Activated CD8-positive, alpha-beta memory T cell treated with anti-CD3 and anti-CD28 coated beads, Interleukin-2, amount 10 ng/mL, durations not matched to agents 7 days and 5 days (primary cell): ENCODE measurements around the gene RNF5. TPM values are rescaled to one million over a fixed set of nuclear protein-coding genes. Genes with fewer than 3 reads are reported as not detected.
"Not testable (repeated sequence)": the region's sequence is repeated elsewhere in the genome, so short reads cannot be mapped to it uniquely, and the experiment has no call there.

Experiments
- ATAC-seq: fragments of 150-1000 bp; cut with Tn5 transposase; one replicate; pipeline ENCODE4 v1.10.0; 2021; ENCODE audit warnings: moderate library complexity
- CTCF ChIA-PET: fragments of 350-600 bp; sonication (Branson Sonifier 250); formaldehyde crosslinking; loops from one replicate; lab custom pipeline; 2021; ENCODE audit warnings: antibody characterized with exemption; lab: Charles Lee
- DNase-seq: peaks from one replicate; pipeline ENCODE4 v3.0.0-alpha.2; 2020
- H3K27ac Mint-ChIP-seq: one replicate; pipeline ENCODE4 v1.8.0; 2021; ENCODE audit warnings: mild to moderate bottlenecking, mixed read lengths
- H3K27me3 Mint-ChIP-seq: one replicate; pipeline ENCODE4 v1.8.0; 2021; ENCODE audit warnings: mixed read lengths
- H3K36me3 Mint-ChIP-seq: one replicate; pipeline ENCODE4 v1.8.0; 2021; ENCODE audit warnings: mild to moderate bottlenecking, mixed read lengths
- H3K4me1 Mint-ChIP-seq: one replicate; pipeline ENCODE4 v1.8.0; 2021; ENCODE audit warnings: mixed read lengths
- H3K4me3 Mint-ChIP-seq: one replicate; pipeline ENCODE4 v1.8.0; 2021; ENCODE audit warnings: mild to moderate bottlenecking, moderate library complexity, mixed read lengths
- H3K9me3 Mint-ChIP-seq: one replicate; pipeline ENCODE4 v1.8.0; 2022; ENCODE audit warnings: low read depth, mixed read lengths
- total RNA-seq, 2 experiments: library from RNA; stranded (reverse); gene quantifications; one replicate each; pipeline ENCODE4 v1.2.3, GENCODE V29; 2021

Gene RNF5
- total RNA-seq, 2 experiments from 2014 or later, result 41.0 to 51.9 TPM

- Mint-ChIP-seq H3K9me3 (no peaks in the 10 kb centered on the region), H3K4me1 (peaks cover 6% of the 10 kb centered on the region), H3K36me3 (no peaks in the 10 kb centered on the region), H3K4me3 (no peak overlapping the region), H3K27ac (no peak overlapping the region), H3K27me3 (peaks cover 6% of the 10 kb centered on the region)
- CTCF ChIA-PET, result no interaction called here
- ATAC-seq (no peak), DNase-seq (no peak)
Observed at GRCh38 chr6:32200711-32201475, 22.7 kb downstream of the RNF5 start.

DNA sequence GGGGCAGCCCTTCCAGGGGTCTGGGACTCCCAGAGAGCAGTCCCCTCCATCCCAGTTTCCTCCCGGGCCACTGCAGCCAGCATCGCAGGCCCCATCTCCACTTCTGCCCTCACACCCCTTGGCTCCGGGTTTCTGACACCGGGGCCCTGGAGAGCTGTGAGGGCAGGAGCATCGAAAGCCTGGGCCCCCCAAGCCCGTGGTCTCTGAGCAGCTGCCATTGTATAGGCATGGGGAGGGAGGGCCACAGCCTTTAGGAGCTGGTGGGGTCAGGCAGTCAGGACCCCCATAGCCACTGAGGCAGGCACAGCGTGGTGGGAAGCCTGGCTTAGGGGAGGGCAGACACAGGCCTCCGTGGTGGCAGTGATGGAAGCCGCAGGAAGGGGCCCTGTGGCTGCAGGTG, 24.0 kb downstream of the RNF5 start:
- CTCF ChIA-PET, result no interaction called here
- Mint-ChIP-seq H3K27ac (no peak overlapping the region), H3K4me1 (peaks cover under 1% of the 10 kb centered on the region), H3K36me3 (no peaks in the 10 kb centered on the region), H3K4me3 (no peak overlapping the region), H3K9me3 (no peaks in the 10 kb centered on the region), H3K27me3 (peaks cover 9% of the 10 kb centered on the region)
- DNase-seq (no peak), ATAC-seq (no peak)

- H3K27ac Mint-ChIP-seq, result no peak overlapping the region
- H3K4me3 Mint-ChIP-seq, result no peak overlapping the region
- ATAC-seq (no peak), DNase-seq (no peak)
- H3K36me3 Mint-ChIP-seq, result no peaks in the 10 kb centered on the region
- CTCF ChIA-PET, result no interaction called here
- H3K9me3 Mint-ChIP-seq, result no peaks in the 10 kb centered on the region
- no peaks in the 10 kb centered on the region for H3K4me1 Mint-ChIP-seq
- peaks cover 9% of the 10 kb centered on the region for H3K27me3 Mint-ChIP-seq
Observed at GRCh38 chr6:32203426-32204267, 25.4 kb downstream of the RNF5 start.

GRCh38 chr6:32204268-32204715, 26.1 kb downstream of the RNF5 start:
- DNase-seq, result no peak
- peaks cover 9% of the 10 kb centered on the region for H3K27me3 Mint-ChIP-seq
- no peak for ATAC-seq
- CTCF ChIA-PET, result no interaction called here
- no peaks in the 10 kb centered on the region for H3K4me1 Mint-ChIP-seq
- H3K9me3 Mint-ChIP-seq, result no peaks in the 10 kb centered on the region
- no peak overlapping the region for H3K4me3 Mint-ChIP-seq
- no peaks in the 10 kb centered on the region for H3K36me3 Mint-ChIP-seq
- H3K27ac Mint-ChIP-seq, result no peak overlapping the region

- Mint-ChIP-seq H3K27me3 (peaks cover 9% of the 10 kb centered on the region), H3K4me3 (no peak overlapping the region), H3K36me3 (no peaks in the 10 kb centered on the region), H3K9me3 (no peaks in the 10 kb centered on the region), H3K4me1 (no peaks in the 10 kb centered on the region), H3K27ac (no peak overlapping the region)
- no peak for ATAC-seq
- CTCF ChIA-PET, result no interaction called here
- DNase-seq, result no peak
Observed at GRCh38 chr6:32208996-32209395, 30.8 kb downstream of the RNF5 start.

DNA sequence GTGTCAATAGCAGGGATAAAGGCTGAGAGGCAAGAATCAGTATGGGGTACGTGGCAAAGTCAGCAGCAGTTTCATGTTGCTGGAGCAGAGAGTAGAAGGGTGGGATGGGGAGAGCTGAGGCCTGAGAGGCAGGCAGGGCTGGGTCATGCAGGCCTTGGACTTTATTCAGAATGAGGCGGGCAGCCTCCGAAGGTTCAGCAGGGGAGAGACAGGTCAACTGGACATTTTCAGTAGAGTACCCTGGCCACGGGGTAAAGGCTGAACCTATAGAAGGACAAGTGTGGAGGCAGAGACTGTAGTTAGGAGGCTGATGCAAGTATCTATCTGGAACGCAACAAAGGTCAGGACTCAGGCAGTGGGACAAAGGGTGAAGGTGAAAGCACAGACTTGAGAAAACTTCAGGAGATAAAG, 32.0 kb downstream of the RNF5 start:
- Mint-ChIP-seq H3K9me3 (no peaks in the 10 kb centered on the region), H3K27me3 (peaks cover 3% of the 10 kb centered on the region), H3K36me3 (no peaks in the 10 kb centered on the region), H3K4me1 (peaks cover 1% of the 10 kb centered on the region), H3K4me3 (no peak overlapping the region), H3K27ac (no peak overlapping the region)
- CTCF ChIA-PET, result no interaction called here
- DNase-seq (no peak), ATAC-seq (no peak)

- H3K36me3 Mint-ChIP-seq, H3K9me3 Mint-ChIP-seq, DNase-seq, H3K4me3 Mint-ChIP-seq, H3K27me3 Mint-ChIP-seq, ATAC-seq, H3K27ac Mint-ChIP-seq, H3K4me1 Mint-ChIP-seq: not testable (repeated sequence)
- CTCF ChIA-PET, result interaction anchor here (1.2 kb wide), 1 partner anchor 567 kb away, joined by 3 read pairs; no protein-coding TSS in a partner anchor
Observed at GRCh38 chr6:32211432-32211831, 33.2 kb downstream of the RNF5 start.

- H3K27me3 Mint-ChIP-seq, result no peaks in the 10 kb centered on the region
- H3K27ac Mint-ChIP-seq, result no peak overlapping the region
- DNase-seq (no peak), ATAC-seq (no peak)
- H3K4me1 Mint-ChIP-seq, result peaks cover 5% of the 10 kb centered on the region
- no peak overlapping the region for H3K4me3 Mint-ChIP-seq
- CTCF ChIA-PET, result interaction anchor here (1.2 kb wide), 1 partner anchor 567 kb away, joined by 3 read pairs; no protein-coding TSS in a partner anchor
- no peaks in the 10 kb centered on the region for H3K36me3 Mint-ChIP-seq
- H3K9me3 Mint-ChIP-seq, result no peaks in the 10 kb centered on the region
Observed at GRCh38 chr6:32212076-32212760, 34.0 kb downstream of the RNF5 start.

DNA sequence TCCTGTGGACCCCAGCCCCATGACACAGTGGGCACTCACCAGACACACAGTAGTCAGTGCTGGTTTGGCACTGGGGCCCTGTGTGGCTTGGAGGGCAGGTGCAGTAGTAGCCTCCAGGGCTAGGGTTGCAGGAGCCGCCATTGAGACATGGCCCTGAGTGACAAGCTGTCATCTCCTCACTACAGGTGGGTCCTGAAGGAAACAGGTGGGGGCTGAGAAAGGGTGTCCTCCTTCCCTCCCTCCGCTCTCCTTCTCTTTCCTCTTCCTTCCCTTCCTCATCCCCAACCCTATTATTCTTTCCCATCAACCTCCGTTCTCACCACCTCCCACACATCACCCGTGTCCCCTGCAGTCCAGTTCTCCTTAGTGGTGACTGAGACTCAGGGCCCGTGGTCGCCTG, 35.4 kb downstream of the RNF5 start:
- CTCF ChIA-PET, result no interaction called here
- DNase-seq (no peak), ATAC-seq (no peak)
- H3K4me3 Mint-ChIP-seq, result no peak overlapping the region
- no peak overlapping the region for H3K27ac Mint-ChIP-seq
- no peaks in the 10 kb centered on the region for H3K9me3 Mint-ChIP-seq
- peaks cover 5% of the 10 kb centered on the region for H3K4me1 Mint-ChIP-seq
- no peaks in the 10 kb centered on the region for H3K36me3 Mint-ChIP-seq
- no peaks in the 10 kb centered on the region for H3K27me3 Mint-ChIP-seq

- Mint-ChIP-seq H3K27me3 (no peaks in the 10 kb centered on the region), H3K4me3 (no peak overlapping the region), H3K9me3 (no peaks in the 10 kb centered on the region), H3K36me3 (no peaks in the 10 kb centered on the region), H3K4me1 (peaks cover 5% of the 10 kb centered on the region), H3K27ac (no peak overlapping the region)
- ATAC-seq, result no peak
- CTCF ChIA-PET, result no interaction called here
- DNase-seq, result no peak
Observed at GRCh38 chr6:32214126-32214525, 35.9 kb downstream of the RNF5 start.

DNA sequence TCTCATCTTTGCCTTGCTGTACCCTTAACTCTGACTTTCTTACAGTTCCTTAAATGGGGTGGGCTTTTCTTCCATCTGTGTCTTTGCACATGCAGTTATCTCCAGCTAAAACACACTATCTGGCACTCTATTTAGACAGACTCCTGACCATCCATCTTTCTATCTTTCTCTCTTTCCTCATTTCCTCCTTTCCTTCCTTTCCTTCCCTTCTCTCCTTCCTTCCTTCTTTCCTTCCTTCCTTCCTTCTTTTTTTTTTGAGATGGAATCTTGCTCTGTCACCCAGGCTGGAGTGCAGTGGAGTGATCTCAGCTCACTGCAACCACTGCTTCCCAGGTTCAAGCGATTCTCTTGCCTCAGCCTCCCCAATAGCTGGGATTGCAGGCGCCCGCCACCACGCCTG, 37.4 kb downstream of the RNF5 start:
- H3K27ac Mint-ChIP-seq, result no peak overlapping the region
- peaks cover 5% of the 10 kb centered on the region for H3K4me1 Mint-ChIP-seq
- ATAC-seq (no peak), DNase-seq (no peak)
- no peaks in the 10 kb centered on the region for H3K27me3 Mint-ChIP-seq
- no peaks in the 10 kb centered on the region for H3K9me3 Mint-ChIP-seq
- H3K36me3 Mint-ChIP-seq, result no peaks in the 10 kb centered on the region
- CTCF ChIA-PET, result interaction anchor here (0.6 kb wide), 1 partner anchor 73 kb away, joined by 4 read pairs; no protein-coding TSS in a partner anchor
- no peak overlapping the region for H3K4me3 Mint-ChIP-seq

GRCh38 chr6:32216285-32216684, 38.1 kb downstream of the RNF5 start:
- ATAC-seq (no peak), DNase-seq (no peak)
- Mint-ChIP-seq H3K4me3 (no peak overlapping the region), H3K27me3 (no peaks in the 10 kb centered on the region), H3K4me1 (peaks cover 5% of the 10 kb centered on the region), H3K27ac (no peak overlapping the region), H3K9me3 (no peaks in the 10 kb centered on the region), H3K36me3 (no peaks in the 10 kb centered on the region)
- CTCF ChIA-PET, result no interaction called here

DNA sequence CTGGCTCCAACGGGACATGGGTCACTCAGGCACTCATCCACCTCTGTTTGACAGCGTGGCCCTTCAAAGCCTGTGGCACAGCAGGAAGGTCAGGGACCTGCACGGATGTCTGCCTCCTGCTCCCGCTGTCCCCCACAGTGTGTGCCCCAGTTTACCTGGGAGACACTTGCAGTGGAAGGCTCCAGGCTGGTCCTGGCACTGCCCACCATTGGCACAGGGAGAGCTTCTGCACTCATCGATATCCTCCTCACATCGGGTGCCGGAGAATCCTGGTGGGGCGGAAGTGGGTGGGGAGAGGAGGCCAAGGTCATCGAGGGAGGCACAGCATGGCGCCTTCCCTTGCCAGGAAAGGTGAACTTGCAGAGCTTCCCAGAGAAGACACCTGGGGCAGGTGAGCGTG, 38.8 kb downstream of the RNF5 start:
- CTCF ChIA-PET, result no interaction called here
- no peak for ATAC-seq

More for the DNA sequence above, 38.8 kb downstream of the RNF5 start:
- no peaks in the 10 kb centered on the region for H3K9me3 Mint-ChIP-seq
- H3K4me3 Mint-ChIP-seq, result no peak overlapping the region
- no peaks in the 10 kb centered on the region for H3K36me3 Mint-ChIP-seq
- DNase-seq, result peak; percentile 31
- peaks cover 5% of the 10 kb centered on the region for H3K4me1 Mint-ChIP-seq
- no peaks in the 10 kb centered on the region for H3K27me3 Mint-ChIP-seq
- no peak overlapping the region for H3K27ac Mint-ChIP-seq
